Caco-2 (cell line): Measurements from ENCODE around the gene KIR3DL1. TPM values are rescaled to one million over a fixed set of nuclear protein-coding genes. Genes with fewer than 3 reads are reported as not detected.
"Not testable (repeated sequence)": the region's sequence is repeated elsewhere in the genome, so short reads cannot be mapped to it uniquely, and the experiment has no call there.

Experiments used
- BruUV-seq: library from RNA; stranded (reverse); fragments of 400-500 nt; replicated peaks from 2 replicates; lab custom pipeline; 2021; lab: Mats Ljungman, UMichigan
- CTCF ChIA-PET: fragments of 300-600 bp; sonication (Branson Sonifier 250); formaldehyde crosslinking; loops from one replicate; lab custom pipeline; 2022; ENCODE audit warnings: antibody characterized with exemption; lab: Charles Lee
- POLR2A ChIA-PET: fragments of 300-600 bp; sonication (Branson Sonifier 250); formaldehyde crosslinking; loops from one replicate; lab custom pipeline; 2022; ENCODE audit warnings: antibody characterized with exemption; lab: Charles Lee
- DNase-seq, 2 experiments: peaks; one replicate each; pipeline versions ENCODE4 v3.0.0 to v3.0.0-alpha.2; 2020 to 2022
- H3K27me3 ChIP-seq: replicated peaks from 2 replicates; pipeline ENCODE4 v1.6.0; 2011; ENCODE audit warnings: low read length; ENCODE audit not compliant: control insufficient read depth, insufficient read depth
- H3K36me3 ChIP-seq: 2 replicates; pipeline ENCODE4 v1.5.1; 2011; ENCODE audit warnings: low read length; ENCODE audit not compliant: control insufficient read depth, insufficient read depth
- H3K4me1 ChIP-seq: fragments of 250-450 bp; sonication (Bioruptor Pico); 2 replicates; pipeline ENCODE4 v1.5.1; 2020; ENCODE audit warnings: mild to moderate bottlenecking
- H3K4me3 ChIP-seq: 2 replicates; pipeline ENCODE4 v1.5.1; 2011; ENCODE audit warnings: low read depth, mild to moderate bottlenecking, control low read depth, low read length
- H3K9me3 ChIP-seq: fragments of 250-450 bp; sonication (Bioruptor Pico); 2 replicates; pipeline ENCODE4 v1.5.1; 2020; ENCODE audit warnings: mild to moderate bottlenecking, moderate library complexity
- H3K27ac Mint-ChIP-seq: one replicate; pipeline ENCODE4 v1.8.0; 2022; ENCODE audit warnings: mixed read lengths; ENCODE audit not compliant: unreplicated experiment
- H3K27me3 Mint-ChIP-seq: one replicate; pipeline ENCODE4 v1.8.0; 2022; ENCODE audit warnings: mixed read lengths; ENCODE audit not compliant: insufficient read depth, unreplicated experiment
- H3K36me3 Mint-ChIP-seq: one replicate; pipeline ENCODE4 v1.8.0; 2022; ENCODE audit warnings: mild to moderate bottlenecking, mixed read lengths; ENCODE audit not compliant: insufficient read depth, unreplicated experiment
- H3K4me1 Mint-ChIP-seq: one replicate; pipeline ENCODE4 v1.8.0; 2022; ENCODE audit warnings: low read depth, mixed read lengths; ENCODE audit not compliant: unreplicated experiment
- H3K4me3 Mint-ChIP-seq: one replicate; pipeline ENCODE4 v1.8.0; 2022; ENCODE audit warnings: mild to moderate bottlenecking, moderate library complexity, mixed read lengths; ENCODE audit not compliant: unreplicated experiment
- H3K9me3 Mint-ChIP-seq: one replicate; pipeline ENCODE4 v1.8.0; 2022; ENCODE audit warnings: mixed read lengths; ENCODE audit not compliant: unreplicated experiment
- CTCF ChIP-seq, 2 experiments: fragments of 200-600 bp in 1 of 2; IDR thresholded peaks; 1 replicate in 1 of 2; 2 replicates in 1 of 2; pipeline versions ENCODE4 v1.5.1 to v1.8.0; 2011 to 2022; ENCODE audit warnings: antibody characterized with exemption in 1 of 2, control low read depth in 1 of 2, inconsistent platforms in 1 of 2, low read depth in 1 of 2, low read length in 1 of 2, mild to moderate bottlenecking in 1 of 2, moderate library complexity in 1 of 2; ENCODE audit not compliant: insufficient read depth in 1 of 2, severe bottlenecking in 1 of 2, unreplicated experiment in 1 of 2
- intact Hi-C: fragments of 100-400 bp; cut with micrococcal nuclease; formaldehyde crosslinking; loops from one replicate; pipeline ENCODE4 v1.10.0; 2022; ENCODE audit not compliant: unreplicated experiment
- total RNA-seq: library from RNA; stranded (reverse); gene quantifications from 2 replicates; pipeline ENCODE4 v1.2.3, GENCODE V29; 2022

Gene KIR3DL1
- total RNA-seq, 1 experiment from 2014 or later: not detected

GRCh38 chr19:54837522-54837921, 21.3 kb downstream of the KIR3DL1 start:
- H3K4me1 ChIP-seq, POLR2A ChIA-PET, H3K36me3 ChIP-seq, H3K4me3 Mint-ChIP-seq, BruUV-seq, intact Hi-C loops, H3K27ac Mint-ChIP-seq, DNase-seq, H3K36me3 Mint-ChIP-seq, H3K27me3 ChIP-seq, H3K4me1 Mint-ChIP-seq, H3K4me3 ChIP-seq, H3K9me3 ChIP-seq, CTCF ChIA-PET: not testable (repeated sequence)
- peaks cover 18% of the 10 kb centered on the region for H3K9me3 Mint-ChIP-seq
- H3K27me3 Mint-ChIP-seq: peaks cover 17% of the 10 kb centered on the region

GRCh38 chr19:54843171-54843570, 26.9 kb downstream of the KIR3DL1 start:
- H3K27me3 ChIP-seq, BruUV-seq, H3K4me3 ChIP-seq, H3K9me3 Mint-ChIP-seq, POLR2A ChIA-PET, H3K9me3 ChIP-seq, H3K36me3 ChIP-seq, H3K4me1 Mint-ChIP-seq, H3K36me3 Mint-ChIP-seq, DNase-seq, CTCF ChIA-PET, H3K4me3 Mint-ChIP-seq, H3K4me1 ChIP-seq, intact Hi-C loops, H3K27ac Mint-ChIP-seq: not testable (repeated sequence)
- peaks cover 32% of the 10 kb centered on the region for H3K27me3 Mint-ChIP-seq

- H3K4me3 ChIP-seq, H3K36me3 Mint-ChIP-seq, intact Hi-C loops, H3K9me3 Mint-ChIP-seq, H3K4me1 Mint-ChIP-seq, H3K36me3 ChIP-seq, H3K4me1 ChIP-seq, H3K27ac Mint-ChIP-seq, H3K27me3 ChIP-seq, H3K9me3 ChIP-seq, DNase-seq, BruUV-seq, CTCF ChIA-PET, H3K4me3 Mint-ChIP-seq, POLR2A ChIA-PET: not testable (repeated sequence)
- H3K27me3 Mint-ChIP-seq: peaks cover 35% of the 10 kb centered on the region
Observed at GRCh38 chr19:54850061-54850640, 33.9 kb downstream of the KIR3DL1 start, which contains the start of gene KIR3DL2. Gene KIR3DL2 (plus strand): TSS chr19:54850443. CDS start chr19:54850476, 33 bp downstream.

- Mint-ChIP-seq H3K4me3 (no peak overlapping the region), H3K36me3 (no peaks in the 10 kb centered on the region), H3K9me3 (no peaks in the 10 kb centered on the region), H3K27ac (no peak overlapping the region), H3K4me1 (no peaks in the 10 kb centered on the region), H3K27me3 (peaks cover 34% of the 10 kb centered on the region)
- no TSS peak for BruUV-seq
- POLR2A ChIA-PET: no interaction called here
- TF ChIP-seq CTCF (IDR thresholded peaks at IDR 0.05; ENCODE audit: insufficient read depth in 1 of 2, low read depth in 1 of 2, low read length in 1 of 2, severe bottlenecking in 1 of 2, unreplicated experiment in 1 of 2): no peak
- intact Hi-C loops: no loop called here
- H3K27me3 ChIP-seq: no peaks in the 10 kb centered on the region
- H3K36me3 ChIP-seq: no peaks in the 10 kb centered on the region
- CTCF ChIA-PET: no interaction called here
- no peaks in the 10 kb centered on the region for H3K4me1 ChIP-seq
- H3K4me3 ChIP-seq: no peak overlapping the region
- DNase-seq: no peak
- H3K9me3 ChIP-seq: no peaks in the 10 kb centered on the region
Observed at GRCh38 chr19:54850930-54851329, 34.7 kb downstream of the KIR3DL1 start.
